GM18861 (cell line): ENCODE results near the gene DIABLO.

Source experiments
- ATAC-seq: cut with Tn5 transposase; IDR thresholded peaks from one replicate; pipeline ENCODE4 v1.9.1; 2021; ENCODE audit not compliant: unreplicated experiment

The DIABLO gene

GRCh38 chr12:122159882-122160281 lies 66.0 kb downstream of the DIABLO start:
- no peak for ATAC-seq

GRCh38 chr12:122158700-122159285 lies 67.1 kb downstream of the DIABLO start:
- ATAC-seq, result no peak
